Activated CD4-positive, alpha-beta T cell treated with anti-CD3 and anti-CD28 coated beads for 36 hours (primary cell): ENCODE data around the gene ATG2A. TPM values are rescaled to one million over a fixed set of nuclear protein-coding genes. Genes with fewer than 3 reads are reported as not detected.

Experiments used
- ATAC-seq: fragments of 200-7000 bp; cut with Tn5 transposase; one replicate; pipeline ENCODE4 v1.10.0; 2021; ENCODE audit warnings: mild to moderate bottlenecking, moderate library complexity
- CTCF ChIA-PET: fragments of 350-600 bp; sonication (Branson Sonifier 250); formaldehyde crosslinking; loops from one replicate; lab custom pipeline; 2021; ENCODE audit warnings: antibody characterized with exemption; lab: Charles Lee
- POLR2A ChIA-PET: fragments of 350-600 bp; sonication (Branson Sonifier 250); formaldehyde crosslinking; loops from one replicate; lab custom pipeline; 2021; ENCODE audit warnings: antibody characterized with exemption, inconsistent platforms; lab: Charles Lee
- DNase-seq: peaks from one replicate; pipeline ENCODE4 v3.0.0-alpha.2; 2020
- H3K27ac Mint-ChIP-seq: one replicate; pipeline ENCODE4 v1.8.0; 2021; ENCODE audit warnings: mixed read lengths
- H3K27me3 Mint-ChIP-seq: one replicate; pipeline ENCODE4 v1.8.0; 2021; ENCODE audit warnings: mixed read lengths
- H3K36me3 Mint-ChIP-seq: one replicate; pipeline ENCODE4 v1.8.0; 2021; ENCODE audit warnings: low read depth, mixed read lengths
- H3K4me1 Mint-ChIP-seq: one replicate; pipeline ENCODE4 v1.8.0; 2021; ENCODE audit warnings: mixed read lengths
- H3K4me3 Mint-ChIP-seq: one replicate; pipeline ENCODE4 v1.8.0; 2021; ENCODE audit warnings: mild to moderate bottlenecking, moderate library complexity, mixed read lengths
- H3K9me3 Mint-ChIP-seq: one replicate; pipeline ENCODE4 v1.8.0; 2021; ENCODE audit warnings: low read depth, mixed read lengths
- intact Hi-C, 2 experiments: fragments of 100-400 bp; cut with DNase I in 1 of 2; cut with micrococcal nuclease in 1 of 2; formaldehyde crosslinking; loops; one replicate each; pipeline versions ENCODE4 v1.14.2 to v1.15.1; 2022 to 2024; cut with DNase I, micrococcal nuclease
- total RNA-seq, 2 experiments: library from RNA; stranded (reverse); gene quantifications; one replicate each; pipeline ENCODE4 v1.2.3, GENCODE V29; 2021

Gene ATG2A
- total RNA-seq, 2 experiments from 2014 or later, result 15.8 to 16.7 TPM

- intact Hi-C loops, result loop anchor here in 1 of 2 experiments (2.0 kb wide), 1 partner anchor 17 kb away; no protein-coding TSS in a partner anchor
- Mint-ChIP-seq H3K27ac (peak overlapping the region; percentile 70), H3K4me1 (peaks cover 90% of the 10 kb centered on the region), H3K36me3 (peaks cover 51% of the 10 kb centered on the region), H3K27me3 (no peaks in the 10 kb centered on the region), H3K4me3 (peak overlapping the region; percentile 51), H3K9me3 (peaks cover 5% of the 10 kb centered on the region)
- ChIA-PET POLR2A (interaction anchor here (0.7 to 3.3 kb wide), 3 partner anchors 8 to 629 kb away, joined by 3 to 26 read pairs (median 14); partner anchors contain the start of genes EHD1 and MALAT1), CTCF (interaction anchor here (0.7 to 3.5 kb wide), 10 partner anchors 8 to 687 kb away, joined by 3 to 43 read pairs (median 11); partner anchors contain the start of genes CDC42BPG and EHD1)
- ATAC-seq (no peak), DNase-seq (peak; percentile 48)
These were observed 47.3 kb downstream of the ATG2A start for GRCh38 chr11:64869571-64870175.

- Mint-ChIP-seq H3K27ac (peak overlapping the region; percentile 70), H3K27me3 (no peaks in the 10 kb centered on the region), H3K4me3 (peak overlapping the region; percentile 56), H3K36me3 (peaks cover 47% of the 10 kb centered on the region), H3K4me1 (peaks cover 91% of the 10 kb centered on the region), H3K9me3 (peaks cover 5% of the 10 kb centered on the region)
- CTCF ChIA-PET, result interaction anchor here (0.6 to 3.5 kb wide), 11 partner anchors 9 to 687 kb away, joined by 3 to 43 read pairs (median 9); partner anchors contain the start of genes EHD1 and POLA2
- intact Hi-C loops, result loop anchor here in 1 of 2 experiments (2.0 kb wide), 1 partner anchor 16 kb away; no protein-coding TSS in a partner anchor
- ATAC-seq (peak; percentile 10), DNase-seq (peak; percentile 60)
- POLR2A ChIA-PET, result interaction anchor here (0.7 to 3.3 kb wide), 4 partner anchors 8 to 630 kb away, joined by 3 to 26 read pairs (median 8); partner anchors contain the start of genes EHD1 and MALAT1
These were observed 48.0 kb downstream of the ATG2A start for GRCh38 chr11:64868904-64869570.

- peak overlapping the region; percentile 70 for H3K27ac Mint-ChIP-seq
- no peaks in the 10 kb centered on the region for H3K27me3 Mint-ChIP-seq
- peaks cover 5% of the 10 kb centered on the region for H3K9me3 Mint-ChIP-seq
- peaks cover 96% of the 10 kb centered on the region for H3K4me1 Mint-ChIP-seq
- ATAC-seq, result no peak
- ChIA-PET POLR2A (interaction anchor here (1.0 to 3.3 kb wide), 5 partner anchors 9 to 20 kb away, joined by 3 to 26 read pairs (median 6); partner anchors contain the start of gene EHD1), CTCF (interaction anchor here (0.6 to 3.5 kb wide), 8 partner anchors 9 to 394 kb away, joined by 3 to 43 read pairs (median 16); partner anchors contain the start of genes EHD1 and POLA2)
- H3K4me3 Mint-ChIP-seq, result peak overlapping the region; percentile 56
- intact Hi-C loops, result loop anchor here in 1 of 2 experiments (2.0 kb wide), 1 partner anchor 15 kb away; no protein-coding TSS in a partner anchor
- H3K36me3 Mint-ChIP-seq, result peaks cover 41% of the 10 kb centered on the region
- peak; percentile 55 for DNase-seq
These were observed 49.1 kb downstream of the ATG2A start for GRCh38 chr11:64867748-64868462.

- Mint-ChIP-seq H3K9me3 (peaks cover 5% of the 10 kb centered on the region), H3K4me3 (peak overlapping the region; percentile 64), H3K27ac (peak overlapping the region; percentile 95), H3K4me1 (peaks cover 95% of the 10 kb centered on the region), H3K36me3 (peaks cover 35% of the 10 kb centered on the region), H3K27me3 (no peaks in the 10 kb centered on the region)
- ChIA-PET CTCF (interaction anchor here (0.6 to 8.4 kb wide), 8 partner anchors 9 to 49 kb away, joined by 3 to 139 read pairs (median 8); partner anchors contain the start of genes CDC42BPG and EHD1), POLR2A (interaction anchor here (1.0 to 8.6 kb wide), 3 partner anchors 10 to 18 kb away, joined by 4 to 128 read pairs (median 11); partner anchors contain the start of gene EHD1)
- intact Hi-C loops, result no loop called here
- no peak for ATAC-seq
- no peak for DNase-seq
These were observed 50.9 kb downstream of the ATG2A start for GRCh38 chr11:64866173-64866491.

GRCh38 chr11:64865286-64866172 lies 51.5 kb downstream of the ATG2A start:
- peaks cover 5% of the 10 kb centered on the region for H3K9me3 Mint-ChIP-seq
- intact Hi-C loops, result loop anchor here (1.0 kb wide), 2 partner anchors 13 to 105 kb away; partner anchors contain the start of gene EHD1 (in 2 of the 2)
- ATAC-seq (peak; percentile 23), DNase-seq (peak; percentile 73)
- H3K36me3 Mint-ChIP-seq, result peaks cover 38% of the 10 kb centered on the region
- H3K4me1 Mint-ChIP-seq, result peaks cover 95% of the 10 kb centered on the region
- POLR2A ChIA-PET, result interaction anchor here (0.8 to 8.6 kb wide), 8 partner anchors 10 to 561 kb away, joined by 3 to 128 read pairs (median 6); partner anchors contain the start of gene EHD1
- H3K4me3 Mint-ChIP-seq, result peak overlapping the region; percentile 64
- H3K27me3 Mint-ChIP-seq, result no peaks in the 10 kb centered on the region
- CTCF ChIA-PET, result interaction anchor here (0.6 to 8.4 kb wide), 11 partner anchors 8 to 314 kb away, joined by 3 to 139 read pairs (median 10); partner anchors contain the start of genes CDC42BPG and EHD1
- peak overlapping the region; percentile 95 for H3K27ac Mint-ChIP-seq

- CTCF ChIA-PET, result interaction anchor here (0.7 to 8.4 kb wide), 11 partner anchors 11 to 315 kb away, joined by 3 to 139 read pairs (median 10); partner anchors contain the start of genes CDC42BPG, EHD1 and SF1
- ATAC-seq (peak; percentile 46), DNase-seq (peak; percentile 81)
- Mint-ChIP-seq H3K9me3 (peaks cover 5% of the 10 kb centered on the region), H3K4me1 (peaks cover 95% of the 10 kb centered on the region), H3K27ac (peak overlapping the region; percentile 95), H3K27me3 (no peaks in the 10 kb centered on the region), H3K4me3 (peak overlapping the region; percentile 64), H3K36me3 (peaks cover 43% of the 10 kb centered on the region)
- intact Hi-C loops, result loop anchor here (1.0 to 5.0 kb wide), 3 partner anchors 14 to 563 kb away; partner anchors contain the start of gene EHD1 (in 2 of the 2)
- POLR2A ChIA-PET, result interaction anchor here (0.6 to 8.6 kb wide), 8 partner anchors 9 to 1029 kb away, joined by 3 to 128 read pairs (median 6); partner anchors contain the start of gene EHD1
These were observed 52.3 kb downstream of the ATG2A start for GRCh38 chr11:64864473-64865285.

- Mint-ChIP-seq H3K4me1 (peaks cover 95% of the 10 kb centered on the region), H3K4me3 (peak overlapping the region; percentile 64), H3K27ac (peak overlapping the region; percentile 95), H3K27me3 (no peaks in the 10 kb centered on the region), H3K9me3 (peaks cover 5% of the 10 kb centered on the region), H3K36me3 (peaks cover 44% of the 10 kb centered on the region)
- ChIA-PET POLR2A (interaction anchor here (0.6 to 8.6 kb wide), 5 partner anchors 8 to 1030 kb away, joined by 4 to 128 read pairs (median 11); partner anchors contain the start of gene EHD1), CTCF (interaction anchor here (1.0 to 8.4 kb wide), 8 partner anchors 10 to 85 kb away, joined by 3 to 139 read pairs (median 11); partner anchors contain the start of genes CDC42BPG, EHD1 and SF1)
- intact Hi-C loops, result loop anchor here in 1 of 2 experiments (5.0 kb wide), 1 partner anchor 563 kb away; no protein-coding TSS in a partner anchor
- ATAC-seq, result no peak
- DNase-seq, result no peak
These were observed 52.9 kb downstream of the ATG2A start for GRCh38 chr11:64864135-64864472.

GRCh38 chr11:64863391-64864060 lies 53.5 kb downstream of the ATG2A start:
- intact Hi-C loops, result loop anchor here in 1 of 2 experiments (5.0 kb wide), 1 partner anchor 564 kb away; no protein-coding TSS in a partner anchor
- peak overlapping the region; percentile 64 for H3K4me3 Mint-ChIP-seq
- POLR2A ChIA-PET, result interaction anchor here (0.6 to 8.6 kb wide), 5 partner anchors 8 to 1030 kb away, joined by 3 to 128 read pairs (median 7); partner anchors contain the start of gene EHD1
- H3K27ac Mint-ChIP-seq, result peak overlapping the region; percentile 95
- H3K27me3 Mint-ChIP-seq, result no peaks in the 10 kb centered on the region
- peaks cover 46% of the 10 kb centered on the region for H3K36me3 Mint-ChIP-seq
- CTCF ChIA-PET, result interaction anchor here (1.0 to 8.4 kb wide), 9 partner anchors 9 to 85 kb away, joined by 3 to 139 read pairs (median 10); partner anchors contain the start of genes CDC42BPG, EHD1 and SF1
- DNase-seq, result no peak
- ATAC-seq, result no peak
- peaks cover 5% of the 10 kb centered on the region for H3K9me3 Mint-ChIP-seq
- peaks cover 95% of the 10 kb centered on the region for H3K4me1 Mint-ChIP-seq
